HG02759 (cell line): ENCODE results near the gene S1PR4.
"Not testable (repeated sequence)": the region's sequence is repeated elsewhere in the genome, so short reads cannot be mapped to it uniquely, and the experiment has no call there.

Experiments used
- ATAC-seq: cut with Tn5 transposase; IDR thresholded peaks from one replicate; pipeline ENCODE4 v1.9.1; 2021; ENCODE audit warnings: mild to moderate bottlenecking, moderate library complexity; ENCODE audit not compliant: unreplicated experiment

S1PR4 gene

GRCh38 chr19:3192684-3193083 is 14.1 kb downstream of the S1PR4 start:
- no peak for ATAC-seq

DNA sequence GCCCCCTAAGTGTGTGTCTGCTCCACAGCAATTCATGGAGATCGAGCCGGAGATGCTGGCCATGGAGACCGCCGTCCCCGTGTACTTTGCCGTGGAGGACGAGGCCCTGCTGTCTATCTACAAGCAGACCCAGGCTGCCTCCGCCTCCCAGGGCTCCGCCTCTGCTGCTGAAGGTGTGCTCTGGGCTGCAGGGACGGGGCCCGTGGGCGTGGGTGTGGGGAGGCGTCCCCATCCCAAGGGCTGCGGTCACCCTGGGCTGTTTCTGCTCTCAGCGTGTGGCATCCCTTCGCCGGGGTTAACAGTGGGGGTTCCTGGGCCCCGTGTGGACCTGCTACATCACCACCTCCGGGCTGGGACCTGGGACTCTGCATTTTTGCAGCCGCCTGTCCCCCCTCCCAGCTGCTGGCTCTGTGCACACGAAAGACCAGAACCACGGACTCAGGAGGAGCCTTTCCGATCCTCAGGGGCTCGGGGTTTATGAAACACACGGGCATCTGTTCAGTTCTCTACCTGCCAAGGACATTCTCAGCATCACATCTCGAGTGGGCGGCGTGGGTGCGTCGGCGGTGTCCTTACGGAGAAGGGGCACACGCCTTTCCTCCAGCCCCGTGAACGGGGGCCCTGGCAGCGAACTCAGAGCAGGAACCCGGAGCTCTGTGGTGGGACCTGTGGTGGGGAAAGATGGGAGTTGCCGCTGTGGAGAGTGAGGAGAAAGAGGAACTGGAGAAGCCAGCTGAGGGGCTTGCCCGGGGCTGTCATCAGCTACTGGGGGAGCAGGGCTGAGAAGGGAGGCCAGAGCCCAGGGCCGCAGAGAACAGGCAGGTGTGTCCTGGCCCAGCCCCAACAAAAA is 14.9 kb downstream of the S1PR4 start:
- ATAC-seq, result no peak

GRCh38 chr19:3194106-3195087 is 15.8 kb downstream of the S1PR4 start:
- no peak for ATAC-seq

- ATAC-seq, result no peak
Observed at GRCh38 chr19:3196064-3196932, 17.7 kb downstream of the S1PR4 start.

- ATAC-seq, result no peak
Observed at GRCh38 chr19:3196933-3197205, 18.3 kb downstream of the S1PR4 start.

GRCh38 chr19:3198901-3199700 is 20.5 kb downstream of the S1PR4 start:
- ATAC-seq, result no peak

DNA sequence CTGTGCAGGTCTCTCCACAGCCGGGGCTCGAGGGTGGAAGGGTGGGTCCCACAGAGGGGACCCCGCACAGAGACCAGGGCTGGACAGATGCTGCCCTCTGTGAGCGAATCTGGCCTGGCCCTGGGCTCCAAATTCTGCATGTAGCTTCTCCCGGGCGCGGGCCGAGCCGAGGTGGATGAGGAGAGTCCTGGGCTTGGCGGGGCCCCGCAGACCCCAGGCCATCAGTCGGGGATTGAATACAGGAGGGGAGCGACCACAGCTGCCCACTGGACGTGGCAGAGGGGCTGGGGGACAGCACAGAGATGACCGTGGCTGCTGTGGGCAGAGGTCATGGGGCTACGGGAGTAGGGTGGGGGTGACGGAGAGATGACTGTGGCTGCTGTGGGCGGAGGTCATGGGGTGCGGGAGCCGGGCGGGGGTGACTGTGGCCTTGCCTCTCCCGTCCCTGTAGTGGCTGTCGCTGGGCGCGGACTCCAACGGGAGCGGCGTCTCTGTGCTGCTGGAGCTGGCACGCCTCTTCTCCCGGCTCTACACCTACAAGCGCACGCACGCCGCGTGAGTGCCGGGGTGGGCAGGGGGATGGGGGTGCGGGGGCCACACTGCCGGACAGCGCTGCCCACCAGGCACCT is 22.6 kb downstream of the S1PR4 start:
- no peak for ATAC-seq

GRCh38 chr19:3201911-3202310 is 23.3 kb downstream of the S1PR4 start:
- no peak for ATAC-seq

DNA sequence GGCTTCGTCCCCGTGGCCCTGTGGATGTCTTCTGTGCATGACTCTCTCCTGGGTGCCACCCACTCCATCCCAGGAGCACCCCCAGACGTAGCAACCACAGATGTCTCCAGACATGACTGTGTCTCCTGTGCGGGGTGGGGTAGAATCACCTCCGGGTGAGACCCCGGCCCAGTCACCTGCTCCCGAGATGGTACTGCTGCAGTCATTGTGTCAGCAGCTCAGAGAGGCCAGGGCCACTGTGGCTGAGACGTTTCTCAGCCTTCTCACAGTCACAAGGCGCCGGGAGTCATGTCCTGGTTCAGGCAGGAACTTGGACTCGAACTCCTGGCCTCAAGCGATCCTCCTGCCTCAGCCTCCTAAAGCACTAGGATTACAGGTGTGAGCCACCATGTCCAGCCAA is 23.8 kb downstream of the S1PR4 start:
- no peak for ATAC-seq

DNA sequence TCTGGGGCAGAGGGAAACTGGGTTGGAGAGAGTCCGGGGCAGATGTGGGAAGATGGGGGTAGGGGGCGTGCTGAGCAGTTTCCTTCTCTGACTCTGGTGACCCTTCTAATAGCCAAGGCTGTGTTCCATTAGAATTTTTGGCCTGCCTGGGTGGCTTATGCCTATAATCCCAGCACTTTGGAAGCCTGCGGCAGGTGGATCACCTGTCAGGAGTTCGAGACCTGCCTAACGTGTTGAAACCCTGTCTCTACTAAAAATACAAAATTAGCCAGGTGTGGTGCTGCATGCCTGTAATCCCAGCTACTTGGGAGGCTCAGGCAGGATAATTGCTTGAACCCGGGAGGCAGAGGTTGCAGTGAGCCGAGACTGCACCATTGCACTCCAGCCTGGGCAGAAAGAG is 24.3 kb downstream of the S1PR4 start:
- not testable (repeated sequence) for ATAC-seq

DNA sequence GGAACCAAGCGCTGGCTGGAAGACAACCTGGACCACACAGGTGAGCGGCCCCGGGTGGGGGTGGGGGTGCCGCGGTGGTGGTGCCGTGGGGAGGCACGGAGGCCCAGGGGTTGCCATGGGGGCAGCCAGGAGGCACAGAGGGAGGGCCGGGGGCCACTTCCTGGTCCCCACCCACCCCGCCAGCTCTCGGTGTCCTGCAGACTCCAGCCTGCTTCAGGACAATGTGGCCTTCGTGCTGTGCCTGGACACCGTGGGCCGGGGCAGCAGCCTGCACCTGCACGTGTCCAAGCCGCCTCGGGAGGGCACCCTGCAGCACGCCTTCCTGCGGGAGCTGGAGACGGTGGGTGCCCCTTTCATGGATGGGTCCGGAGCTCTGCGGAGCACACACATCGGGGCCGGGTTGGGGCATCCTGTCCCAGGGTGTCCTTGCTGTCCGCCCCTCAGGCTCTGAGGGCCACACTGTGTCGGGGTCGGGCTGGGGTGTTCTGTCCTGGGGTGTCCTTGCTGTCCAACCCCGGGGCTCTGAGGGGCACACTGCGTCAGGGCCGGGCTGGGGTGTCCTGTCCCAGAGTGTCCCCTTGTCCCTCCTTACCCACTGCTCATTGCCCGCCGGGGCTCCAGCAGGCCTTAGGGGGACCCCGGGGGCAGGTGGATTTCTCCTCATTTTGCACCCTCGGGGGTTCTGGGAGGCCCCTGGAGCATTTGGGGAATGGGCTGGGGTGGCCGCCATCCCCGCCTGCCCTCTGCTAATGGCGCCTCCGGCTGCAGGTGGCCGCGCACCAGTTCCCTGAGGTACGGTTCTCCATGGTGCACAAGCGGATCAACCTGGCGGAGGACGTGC is 25.5 kb downstream of the S1PR4 start:
- ATAC-seq, result no peak

- no peak for ATAC-seq
Observed at GRCh38 chr19:3204646-3205275, 26.2 kb downstream of the S1PR4 start.

DNA sequence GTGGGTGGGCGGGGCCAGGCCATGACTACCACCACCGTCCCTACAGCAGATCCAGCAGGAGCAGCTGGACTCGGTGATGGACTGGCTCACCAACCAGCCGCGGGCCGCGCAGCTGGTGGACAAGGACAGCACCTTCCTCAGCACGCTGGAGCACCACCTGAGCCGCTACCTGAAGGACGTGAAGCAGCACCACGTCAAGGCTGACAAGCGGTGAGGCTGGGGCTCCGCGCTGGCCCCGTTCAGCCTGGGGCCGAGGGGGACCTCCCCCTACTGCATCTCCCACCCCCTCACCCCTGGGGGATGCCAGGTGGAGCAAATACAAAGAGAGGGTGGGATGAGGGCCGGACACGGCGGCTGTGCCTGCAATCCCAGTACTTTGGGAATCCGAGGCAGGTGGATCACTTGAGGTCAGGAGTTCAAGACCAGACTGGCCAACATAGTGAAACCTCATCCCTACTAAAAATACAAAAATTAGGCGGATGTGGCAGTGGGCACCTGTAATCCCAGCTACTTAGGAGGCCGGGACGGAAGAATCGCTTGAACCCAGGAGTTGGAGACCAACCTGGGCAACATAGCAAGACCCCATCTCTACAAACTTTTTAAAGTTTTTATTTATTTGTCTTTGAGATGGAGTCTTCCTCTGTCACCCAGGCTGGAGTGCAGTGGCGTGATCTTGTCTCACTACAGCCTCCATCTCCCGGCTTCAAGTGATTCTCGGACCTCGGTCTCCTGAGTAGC is 27.8 kb downstream of the S1PR4 start:
- no peak for ATAC-seq

- ATAC-seq, result no peak
Observed at GRCh38 chr19:3207461-3208242, 29.1 kb downstream of the S1PR4 start.

DNA sequence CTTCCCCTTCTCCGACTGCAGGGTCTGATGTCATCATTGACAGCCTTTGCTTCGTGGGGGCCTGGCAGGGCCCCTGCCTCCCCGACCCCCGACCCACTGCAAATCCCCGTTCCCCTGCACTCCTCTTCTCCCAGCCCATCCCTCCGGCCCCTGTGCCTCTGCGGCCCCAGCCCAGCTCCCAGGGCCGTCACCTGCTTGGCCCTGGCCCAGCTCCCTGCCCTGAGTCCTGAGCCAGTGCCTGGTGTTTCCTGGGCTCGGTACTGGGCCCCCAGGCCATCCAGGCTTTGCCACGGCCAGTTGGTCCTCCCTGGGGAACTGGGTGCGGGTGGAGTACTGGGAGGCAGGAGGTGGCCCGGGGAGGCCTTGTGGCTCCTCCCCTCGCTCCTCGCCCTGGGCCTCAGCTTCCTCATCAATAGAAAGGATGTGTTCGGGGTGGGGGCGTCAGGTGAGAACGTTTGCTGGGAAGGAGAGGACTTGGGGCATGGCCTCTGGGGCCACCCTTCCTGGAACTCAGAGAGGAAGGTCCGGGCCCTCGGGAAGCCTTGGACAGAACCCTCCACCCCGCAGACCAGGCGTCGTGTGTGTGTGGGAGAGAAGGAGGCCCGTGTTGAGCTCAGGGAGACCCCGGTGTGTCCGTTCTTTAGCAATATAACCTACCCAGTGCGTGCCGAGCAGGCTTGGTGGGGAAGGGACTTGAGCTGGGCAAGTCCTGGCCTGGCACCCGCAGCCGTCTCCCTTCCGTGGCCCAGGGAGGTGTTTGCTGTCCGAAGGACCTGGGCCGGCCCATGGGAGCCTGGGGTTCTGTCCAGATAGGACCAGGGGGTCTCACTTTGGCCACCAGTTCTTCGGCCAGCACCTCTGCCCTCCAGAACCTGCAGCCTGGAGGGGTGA is 30.0 kb downstream of the S1PR4 start:
- ATAC-seq, result no peak
